Memory B cell (primary cell): ENCODE measurements around the gene CAPN5.

Experiments used
- ATAC-seq: fragments of 150-1000 bp; cut with Tn5 transposase; 2 replicates; pipeline ENCODE4 v1.10.0; 2021; ENCODE audit warnings: low read depth, mild to moderate bottlenecking, moderate library complexity
- DNase-seq, 2 donors: peaks; one replicate each; pipeline ENCODE4 v3.0.0; 2022; ENCODE audit warnings: low spot score in 2 of 2
- H3K27ac Mint-ChIP-seq: one replicate; pipeline ENCODE4 v1.8.0; 2022; ENCODE audit warnings: mild to moderate bottlenecking, moderate library complexity, mixed read lengths
- H3K27me3 Mint-ChIP-seq: one replicate; pipeline ENCODE4 v1.8.0; 2022; ENCODE audit warnings: mixed read lengths
- H3K36me3 Mint-ChIP-seq: one replicate; pipeline ENCODE4 v1.8.0; 2022; ENCODE audit warnings: mild to moderate bottlenecking, mixed read lengths
- H3K4me1 Mint-ChIP-seq: one replicate; pipeline ENCODE4 v1.8.0; 2022; ENCODE audit warnings: mixed read lengths
- H3K4me3 Mint-ChIP-seq: one replicate; pipeline ENCODE4 v1.8.0; 2022; ENCODE audit warnings: mild to moderate bottlenecking, moderate library complexity, mixed read lengths
- H3K9me3 Mint-ChIP-seq: one replicate; pipeline ENCODE4 v1.8.0; 2022; ENCODE audit warnings: mixed read lengths

CAPN5 gene

DNA sequence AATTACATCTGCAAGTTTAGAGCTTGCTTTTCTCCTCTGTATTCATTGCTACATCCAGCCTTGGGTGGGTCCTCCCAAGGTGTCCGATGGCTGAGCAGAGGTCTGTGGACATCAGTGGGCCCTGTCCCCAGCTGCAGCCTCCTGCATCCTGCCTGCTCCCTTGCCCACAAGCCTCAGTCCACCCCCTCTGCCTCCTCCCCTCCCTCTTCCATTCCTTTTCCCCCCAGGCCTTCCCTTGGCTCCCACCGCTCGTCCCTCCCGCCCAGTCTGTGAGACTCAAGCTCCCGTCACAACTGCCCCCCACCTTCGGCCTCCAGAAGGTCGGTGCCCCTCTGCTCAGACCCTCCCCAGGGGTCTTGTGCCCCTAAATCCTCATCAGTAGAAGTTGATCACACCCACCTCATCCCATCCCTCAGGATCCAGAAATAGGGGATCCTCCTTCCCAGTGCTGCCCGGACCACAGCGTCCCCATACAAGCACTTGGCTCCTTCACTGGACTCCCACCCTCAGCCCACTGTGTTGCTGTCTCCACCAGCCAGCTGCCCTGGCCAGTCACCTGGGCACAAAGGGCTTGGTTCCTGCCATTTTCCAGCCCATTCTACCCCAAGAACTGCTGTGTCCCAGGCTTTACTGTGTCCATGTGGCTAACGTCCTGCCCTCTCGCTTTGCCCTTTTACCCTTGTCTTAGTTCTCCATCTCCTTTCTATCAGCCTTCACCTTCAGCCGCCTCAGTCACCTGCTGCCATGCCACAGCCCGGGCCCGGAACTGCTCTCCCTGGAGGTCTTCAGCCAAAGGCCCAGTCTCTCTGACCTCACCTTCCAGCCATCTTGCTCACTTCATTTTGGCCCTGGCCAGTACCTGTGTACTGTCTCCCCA lies 33.6 kb downstream of the CAPN5 start:
- no peak overlapping the region for H3K4me3 Mint-ChIP-seq
- H3K27me3 Mint-ChIP-seq = peaks cover 6% of the 10 kb centered on the region
- no peaks in the 10 kb centered on the region for H3K4me1 Mint-ChIP-seq
- H3K27ac Mint-ChIP-seq = no peak overlapping the region
- peaks cover 3% of the 10 kb centered on the region for H3K36me3 Mint-ChIP-seq
- peaks cover 4% of the 10 kb centered on the region for H3K9me3 Mint-ChIP-seq
- DNase-seq = no peak
- no peak for ATAC-seq

DNA sequence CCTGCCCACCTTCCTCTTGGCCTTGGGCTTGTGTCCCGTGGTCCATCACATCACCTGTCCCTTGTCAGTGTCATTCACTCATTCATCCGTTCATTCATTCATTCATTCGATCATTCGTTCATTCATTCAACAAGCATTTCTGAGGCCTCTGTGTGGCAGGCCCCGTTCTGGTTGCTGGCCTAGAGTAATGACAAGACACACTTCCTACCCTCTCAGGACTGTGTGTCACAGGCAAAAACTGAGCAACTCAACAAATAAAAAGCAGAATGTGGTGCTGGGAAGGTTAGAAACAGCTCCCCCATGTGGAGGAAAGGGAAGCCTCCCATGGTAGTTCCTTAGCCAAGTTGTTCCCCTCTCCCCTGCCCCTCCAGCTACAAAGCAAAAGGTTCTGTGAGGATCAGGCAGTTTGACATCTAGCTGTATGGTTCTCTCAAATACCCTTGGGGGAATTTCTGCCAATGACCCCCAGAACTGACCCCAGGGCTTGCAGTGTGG lies 34.3 kb downstream of the CAPN5 start:
- no peak for ATAC-seq
- Mint-ChIP-seq H3K36me3 (peaks cover 3% of the 10 kb centered on the region), H3K9me3 (peaks cover 4% of the 10 kb centered on the region), H3K27me3 (peaks cover 6% of the 10 kb centered on the region), H3K27ac (no peak overlapping the region), H3K4me1 (no peaks in the 10 kb centered on the region), H3K4me3 (no peak overlapping the region)
- no peak for DNase-seq

DNA sequence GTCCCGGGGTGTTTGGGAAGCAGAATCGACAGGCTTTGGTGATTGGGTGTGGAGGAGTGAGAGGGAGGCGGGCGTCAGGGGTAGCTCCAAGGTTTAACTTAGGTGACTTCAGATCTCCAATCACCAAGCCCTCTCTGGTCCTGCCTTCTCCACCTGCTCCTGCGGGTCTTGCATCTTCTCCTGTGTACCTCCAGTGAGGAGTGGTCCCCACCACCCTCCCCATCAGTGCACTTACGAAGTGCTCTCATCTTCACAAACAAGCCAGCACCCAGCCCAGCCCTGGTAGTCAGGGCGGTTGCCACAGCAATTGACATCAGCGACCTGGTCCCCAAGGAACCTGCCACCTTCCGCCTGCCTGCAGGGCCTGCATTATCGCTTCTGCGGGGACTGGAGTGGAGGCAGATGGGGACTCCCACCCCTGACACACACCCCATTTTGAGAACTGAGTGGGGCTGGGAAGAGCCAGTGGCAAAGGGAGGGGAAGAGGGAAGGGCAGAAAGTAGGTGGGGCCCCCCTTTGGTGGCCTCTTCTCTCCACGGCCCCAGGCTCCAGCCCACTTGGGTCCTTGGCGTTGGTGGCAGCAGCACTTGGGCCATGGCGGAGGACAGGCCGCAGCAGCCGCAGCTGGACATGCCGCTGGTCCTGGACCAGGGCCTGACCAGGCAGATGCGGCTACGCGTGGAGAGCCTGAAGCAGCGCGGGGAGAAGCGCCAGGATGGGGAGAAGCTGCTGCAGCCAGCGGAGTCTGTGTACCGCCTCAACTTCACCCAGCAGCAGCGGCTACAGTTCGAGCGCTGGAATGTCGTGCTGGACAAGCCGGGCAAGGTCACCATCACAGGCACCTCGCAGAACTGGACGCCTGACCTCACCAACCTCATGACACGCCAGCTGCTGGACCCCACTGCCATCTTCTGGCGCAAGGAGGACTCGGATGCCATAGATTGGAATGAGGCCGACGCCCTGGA lies 35.8 kb downstream of the CAPN5 start, which contains the start of gene OMP:
TSS of gene OMP (plus strand) at position 595 of the 965 bp plus-strand sequence. CDS start at position 595, 0 bp downstream.
- H3K27me3 Mint-ChIP-seq = peaks cover 6% of the 10 kb centered on the region
- peaks cover 4% of the 10 kb centered on the region for H3K9me3 Mint-ChIP-seq
- H3K36me3 Mint-ChIP-seq = peaks cover 3% of the 10 kb centered on the region
- no peak within 1 kb of the TSS for H3K4me3 Mint-ChIP-seq
- H3K27ac Mint-ChIP-seq = no peak within 1 kb of the TSS
- DNase-seq = no peak
- no peaks in the 10 kb centered on the region for H3K4me1 Mint-ChIP-seq
- no peak for ATAC-seq

DNA sequence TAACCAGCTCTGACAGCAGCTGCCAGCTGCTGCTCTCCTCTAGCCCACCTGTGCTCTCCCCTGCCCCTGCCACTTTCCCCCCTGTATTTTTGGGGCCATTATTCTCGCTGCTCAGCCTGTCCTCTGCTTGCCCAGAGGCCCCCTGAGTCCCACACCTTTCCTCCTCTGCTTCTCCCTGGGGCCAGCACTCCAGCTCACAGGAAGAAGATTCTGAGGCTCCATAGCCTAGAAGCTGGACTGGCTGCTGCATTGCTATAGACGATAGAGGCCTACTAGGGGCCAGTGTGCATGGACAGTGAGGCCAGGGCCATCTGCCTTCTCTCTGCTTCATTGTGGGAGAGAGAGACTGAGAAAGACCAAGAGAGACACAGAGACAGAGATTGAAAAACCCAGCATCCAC lies 36.5 kb downstream of the CAPN5 start:
- H3K4me1 Mint-ChIP-seq = no peaks in the 10 kb centered on the region
- ATAC-seq (no peak), DNase-seq (no peak)
- H3K27ac Mint-ChIP-seq = no peak overlapping the region
- H3K36me3 Mint-ChIP-seq = peaks cover 3% of the 10 kb centered on the region
- H3K9me3 Mint-ChIP-seq = peaks cover 4% of the 10 kb centered on the region
- no peak overlapping the region for H3K4me3 Mint-ChIP-seq
- peaks cover 6% of the 10 kb centered on the region for H3K27me3 Mint-ChIP-seq

DNA sequence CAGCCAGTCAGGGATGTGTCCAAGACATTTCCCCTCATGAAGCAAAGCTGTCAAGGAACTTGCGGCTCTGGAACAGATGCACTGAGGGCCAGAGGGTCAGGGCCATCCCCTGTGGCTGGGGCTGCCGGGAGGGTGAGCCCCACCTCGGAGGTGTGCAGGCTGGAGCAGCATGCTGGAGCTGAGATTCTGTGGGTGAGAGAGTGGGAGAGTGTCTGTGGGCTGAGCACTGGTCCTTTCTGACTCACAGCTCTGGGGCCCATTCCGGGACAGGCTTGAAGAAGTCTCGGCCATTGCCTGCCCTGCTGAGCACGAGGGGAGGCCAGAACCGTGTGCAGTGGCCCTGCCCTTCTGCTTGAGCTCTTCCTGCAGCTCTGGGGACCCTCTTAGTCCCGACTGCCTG lies 38.0 kb downstream of the CAPN5 start:
- H3K4me3 Mint-ChIP-seq = no peak overlapping the region
- no peak overlapping the region for H3K27ac Mint-ChIP-seq
- no peaks in the 10 kb centered on the region for H3K4me1 Mint-ChIP-seq
- DNase-seq (no peak), ATAC-seq (no peak)
- H3K36me3 Mint-ChIP-seq = peaks cover 3% of the 10 kb centered on the region
- peaks cover 6% of the 10 kb centered on the region for H3K27me3 Mint-ChIP-seq
- H3K9me3 Mint-ChIP-seq = peaks cover 4% of the 10 kb centered on the region

DNA sequence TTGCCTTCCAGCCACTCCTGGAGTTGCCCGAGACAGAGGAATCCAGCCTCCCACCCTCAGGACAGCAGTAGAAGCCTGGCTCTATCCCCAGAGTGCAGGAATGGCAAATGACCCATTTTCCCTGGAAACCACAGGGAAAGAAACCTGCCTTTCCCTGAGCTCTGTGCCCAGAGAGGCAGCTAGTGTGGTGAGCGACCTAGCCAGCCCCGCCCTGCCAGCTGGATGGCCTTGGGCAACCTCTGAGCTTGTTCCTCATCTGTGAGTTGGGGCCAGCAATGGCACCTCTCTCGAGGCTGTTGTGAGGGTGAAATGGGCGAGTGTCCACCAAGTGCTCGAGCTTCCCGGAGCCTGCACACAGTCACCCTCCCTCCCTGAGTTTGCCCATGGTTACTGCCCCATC lies 39.5 kb downstream of the CAPN5 start:
- no peaks in the 10 kb centered on the region for H3K36me3 Mint-ChIP-seq
- DNase-seq (no peak), ATAC-seq (no peak)
- H3K9me3 Mint-ChIP-seq = no peaks in the 10 kb centered on the region
- H3K4me3 Mint-ChIP-seq = no peak overlapping the region
- H3K27me3 Mint-ChIP-seq = peaks cover 3% of the 10 kb centered on the region
- no peak overlapping the region for H3K27ac Mint-ChIP-seq
- H3K4me1 Mint-ChIP-seq = no peaks in the 10 kb centered on the region

DNA sequence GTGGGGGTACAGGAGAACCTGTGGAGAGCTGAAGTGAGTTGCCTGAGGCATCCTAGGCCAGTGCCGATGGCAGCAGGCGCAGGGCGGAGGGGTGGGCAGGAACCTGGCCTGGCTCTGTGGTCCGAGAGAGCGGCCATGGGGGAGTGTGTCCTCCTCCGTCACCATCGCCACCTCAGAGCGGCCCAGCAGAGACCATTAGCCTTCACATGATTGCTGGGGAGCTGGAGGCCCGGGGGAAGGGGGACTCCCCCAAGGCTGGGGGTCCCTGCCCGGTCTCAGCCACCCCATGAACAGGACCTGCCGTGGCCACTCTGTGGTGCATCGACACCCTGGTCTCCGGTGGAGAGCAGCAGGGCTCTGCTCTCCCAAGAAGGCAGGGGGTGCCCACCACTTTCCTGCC lies 40.0 kb downstream of the CAPN5 start:
- H3K27ac Mint-ChIP-seq = no peak overlapping the region
- H3K4me3 Mint-ChIP-seq = no peak overlapping the region
- ATAC-seq = no peak
- DNase-seq = no peak
- no peaks in the 10 kb centered on the region for H3K9me3 Mint-ChIP-seq
- no peaks in the 10 kb centered on the region for H3K4me1 Mint-ChIP-seq
- peaks cover 5% of the 10 kb centered on the region for H3K27me3 Mint-ChIP-seq
- H3K36me3 Mint-ChIP-seq = no peaks in the 10 kb centered on the region

DNA sequence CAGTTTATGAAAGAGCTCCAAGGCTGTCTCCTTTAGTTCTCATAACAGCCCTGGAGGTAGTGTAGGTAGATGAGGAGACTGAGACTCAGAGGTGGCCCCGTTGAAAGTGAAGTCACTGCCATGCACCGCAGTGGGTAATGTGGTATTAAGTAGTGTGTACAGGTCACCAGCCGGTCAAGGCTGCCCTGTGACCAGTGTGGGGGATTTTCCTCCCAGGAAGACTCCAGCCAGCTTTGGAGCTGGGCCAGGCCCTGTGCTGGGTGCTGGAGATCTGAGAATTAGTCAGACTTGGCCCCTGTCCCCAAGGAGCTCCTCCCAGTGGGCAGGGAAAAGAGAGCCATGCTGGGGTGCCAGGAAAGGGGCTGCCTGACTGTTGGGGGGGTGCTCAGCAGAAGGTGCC lies 41.2 kb downstream of the CAPN5 start:
- H3K4me1 Mint-ChIP-seq = no peaks in the 10 kb centered on the region
- DNase-seq (no peak), ATAC-seq (no peak)
- no peak overlapping the region for H3K4me3 Mint-ChIP-seq
- no peak overlapping the region for H3K27ac Mint-ChIP-seq
- H3K36me3 Mint-ChIP-seq = no peaks in the 10 kb centered on the region
- peaks cover 6% of the 10 kb centered on the region for H3K27me3 Mint-ChIP-seq
- H3K9me3 Mint-ChIP-seq = no peaks in the 10 kb centered on the region

DNA sequence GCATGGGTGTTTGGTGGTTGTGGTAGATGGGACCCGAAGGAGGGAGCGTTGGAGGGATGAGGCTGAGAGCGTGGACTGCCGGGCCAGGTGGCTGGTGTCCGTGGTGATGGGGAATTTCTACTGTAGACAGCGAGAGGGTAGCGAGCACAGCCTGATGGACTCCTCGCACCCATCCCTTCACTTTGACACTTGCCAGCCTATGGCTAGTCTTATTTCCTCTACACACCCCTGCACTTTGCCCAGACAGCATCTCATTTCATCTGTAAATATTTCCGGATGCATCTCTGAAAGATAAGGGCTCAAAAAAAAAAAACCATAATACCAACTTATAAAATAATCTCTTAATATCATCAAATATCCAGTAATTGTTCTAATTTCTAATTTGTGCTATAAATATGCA lies 41.7 kb downstream of the CAPN5 start:
- H3K27me3 Mint-ChIP-seq = peaks cover 6% of the 10 kb centered on the region
- no peak overlapping the region for H3K4me3 Mint-ChIP-seq
- no peaks in the 10 kb centered on the region for H3K36me3 Mint-ChIP-seq
- no peak for DNase-seq
- no peaks in the 10 kb centered on the region for H3K9me3 Mint-ChIP-seq
- H3K4me1 Mint-ChIP-seq = no peaks in the 10 kb centered on the region
- ATAC-seq = no peak
- H3K27ac Mint-ChIP-seq = no peak overlapping the region

DNA sequence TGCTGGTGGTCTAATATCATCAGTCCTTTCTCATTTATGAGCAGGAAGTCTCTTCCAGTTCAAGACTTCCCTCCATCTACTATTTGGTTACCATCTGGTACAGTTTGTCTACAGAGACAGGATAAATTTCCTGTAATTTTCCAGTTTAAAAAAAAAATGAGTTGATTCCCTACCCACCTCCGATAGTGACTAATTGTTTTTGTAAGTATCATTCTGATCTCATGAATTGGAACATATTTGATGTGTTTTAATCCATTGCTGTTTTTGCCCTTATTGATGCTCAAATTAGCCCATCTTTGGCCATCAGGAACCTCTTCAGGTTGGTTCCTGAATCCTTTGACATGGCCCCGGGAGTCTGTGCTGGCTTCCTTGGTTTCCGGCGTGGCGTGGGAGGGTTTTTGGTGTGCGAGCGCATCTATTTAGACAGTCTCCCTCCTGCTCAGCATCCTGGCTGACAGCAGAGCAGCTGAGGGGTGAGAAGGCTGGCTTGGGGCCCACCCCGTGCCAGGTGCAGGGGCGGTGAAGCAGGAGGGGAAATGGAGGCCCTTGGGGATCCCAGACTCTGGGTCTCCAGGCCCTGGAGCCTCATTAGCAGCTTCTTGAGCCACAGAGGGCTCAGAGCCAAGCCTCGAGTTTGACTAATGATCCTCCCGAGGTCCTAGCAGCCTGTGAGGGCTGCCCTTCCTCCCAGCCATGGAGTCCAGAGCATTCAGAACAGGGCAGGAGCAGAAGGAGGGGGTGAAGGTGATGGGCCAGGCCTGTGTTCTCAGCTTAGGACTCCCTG lies 42.7 kb downstream of the CAPN5 start:
- Mint-ChIP-seq H3K9me3 (no peaks in the 10 kb centered on the region), H3K4me3 (no peak overlapping the region), H3K27ac (no peak overlapping the region), H3K4me1 (no peaks in the 10 kb centered on the region), H3K36me3 (no peaks in the 10 kb centered on the region), H3K27me3 (peaks cover 6% of the 10 kb centered on the region)
- DNase-seq (no peak), ATAC-seq (no peak)

DNA sequence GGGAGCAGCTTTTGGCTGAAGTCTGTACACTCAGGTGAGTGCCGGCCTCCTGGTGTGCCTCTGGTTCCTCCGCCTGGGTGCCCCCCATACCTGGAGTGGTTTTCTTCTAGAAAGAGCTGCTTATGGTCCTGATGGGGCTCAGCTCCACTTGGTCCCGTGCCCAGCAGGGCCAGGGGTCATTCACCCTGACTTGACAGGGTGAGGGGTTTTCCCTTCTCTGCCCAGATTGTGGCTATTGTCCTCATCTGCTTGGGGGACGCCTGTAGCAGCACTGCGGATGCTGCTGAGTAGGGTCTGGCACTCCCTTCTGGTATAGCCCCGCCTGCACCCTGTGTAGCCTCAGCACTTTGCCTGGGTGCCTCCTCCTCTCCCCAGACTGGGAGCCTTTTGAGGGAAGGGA lies 44.1 kb downstream of the CAPN5 start:
- Mint-ChIP-seq H3K36me3 (no peaks in the 10 kb centered on the region), H3K4me3 (no peak overlapping the region), H3K27ac (no peak overlapping the region), H3K4me1 (no peaks in the 10 kb centered on the region), H3K27me3 (peaks cover 6% of the 10 kb centered on the region), H3K9me3 (no peaks in the 10 kb centered on the region)
- no peak for ATAC-seq
- DNase-seq = no peak

DNA sequence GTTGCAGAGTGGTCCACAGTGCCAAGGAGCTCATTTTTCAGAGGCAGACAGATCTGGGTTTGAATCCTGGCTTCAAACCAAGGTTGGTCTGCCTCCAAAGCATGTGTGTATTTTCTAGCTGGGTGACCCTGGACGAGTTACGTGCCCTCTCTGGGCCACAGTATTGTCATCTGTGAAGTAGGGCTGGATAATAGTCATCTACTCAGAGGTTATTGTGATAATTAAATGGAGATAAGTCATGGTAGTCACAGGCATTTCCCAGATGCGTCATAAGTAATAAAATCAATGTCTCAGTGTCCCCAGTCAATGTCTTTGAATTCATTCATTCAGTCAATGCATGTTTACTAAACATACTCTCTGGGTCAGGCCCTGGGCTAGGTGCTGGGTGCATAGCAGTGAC lies 44.5 kb downstream of the CAPN5 start:
- no peaks in the 10 kb centered on the region for H3K9me3 Mint-ChIP-seq
- H3K27ac Mint-ChIP-seq = no peak overlapping the region
- no peaks in the 10 kb centered on the region for H3K4me1 Mint-ChIP-seq
- H3K27me3 Mint-ChIP-seq = peaks cover 6% of the 10 kb centered on the region
- no peak for DNase-seq
- no peak for ATAC-seq
- H3K4me3 Mint-ChIP-seq = no peak overlapping the region
- H3K36me3 Mint-ChIP-seq = no peaks in the 10 kb centered on the region

DNA sequence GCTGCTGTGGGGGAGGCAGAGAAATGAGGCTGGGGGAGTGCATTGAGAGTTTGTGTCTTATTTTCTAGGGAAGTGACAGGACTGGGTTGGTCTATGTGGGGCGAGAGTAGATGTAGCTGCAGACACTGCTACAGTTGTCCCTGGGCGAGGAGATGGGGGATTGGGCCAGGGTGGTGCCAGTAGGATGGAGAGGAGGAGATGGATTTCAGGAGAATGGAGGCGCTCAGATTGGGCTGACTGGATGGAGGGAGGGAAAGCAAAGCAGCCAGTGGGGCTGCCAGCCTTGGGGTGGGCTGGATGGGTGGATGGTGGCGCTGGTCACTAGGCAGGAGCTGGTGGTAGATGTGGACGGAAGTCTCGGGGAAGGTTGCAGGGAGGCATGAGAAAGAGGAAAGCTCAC lies 45.2 kb downstream of the CAPN5 start:
- H3K4me1 Mint-ChIP-seq = no peaks in the 10 kb centered on the region
- DNase-seq (no peak), ATAC-seq (no peak)
- no peak overlapping the region for H3K4me3 Mint-ChIP-seq
- H3K27me3 Mint-ChIP-seq = peaks cover 6% of the 10 kb centered on the region
- no peaks in the 10 kb centered on the region for H3K36me3 Mint-ChIP-seq
- H3K27ac Mint-ChIP-seq = no peak overlapping the region
- H3K9me3 Mint-ChIP-seq = no peaks in the 10 kb centered on the region
